ENCODE results near the gene ABCC12. TPM values are rescaled to one million over a fixed set of nuclear protein-coding genes. Genes with fewer than 3 reads are reported as not detected.

ABCC12 gene
- polyA plus RNA-seq, 6 donors from 2014 or later, result not detected

DNA sequence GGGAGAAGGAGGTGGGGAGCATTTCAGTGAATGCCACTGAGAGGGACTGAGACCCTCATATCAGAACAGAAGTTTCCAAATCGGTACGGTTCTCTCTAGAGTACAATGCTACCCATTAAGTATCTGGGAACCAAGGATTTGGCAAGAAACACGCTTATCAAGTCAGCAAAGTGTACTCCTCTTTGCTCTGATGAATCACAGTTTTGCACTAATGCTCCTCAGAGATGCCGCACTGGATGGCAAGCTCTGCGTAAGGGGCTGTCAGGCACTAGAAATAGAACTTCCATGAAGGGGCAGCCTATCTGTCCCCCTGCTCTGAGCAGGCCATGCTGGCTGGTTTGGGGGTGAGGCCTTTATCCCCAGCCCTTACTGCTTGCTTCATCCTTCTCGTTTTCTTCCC is 4.8 kb upstream of the ABCC12 start:
- H3K27ac Mint-ChIP-seq, result peak overlapping the region in 1 of 6 donors; percentile 4
- H3K9me3 Mint-ChIP-seq, result no peaks in the 10 kb centered on the region
- H3K36me3 Mint-ChIP-seq, result no peaks in the 10 kb centered on the region
- ATAC-seq (ENCODE audit: low read depth in 2 of 2), result no peak
- H3K4me3 Mint-ChIP-seq, result no peak overlapping the region
- DNase-seq, result no peak
- H3K27me3 Mint-ChIP-seq, result peaks cover 7 to 34% (median 11%) of the 10 kb centered on the region in 3 donors
- H3K4me1 Mint-ChIP-seq, result peaks cover 0 to 5% (median 4%) of the 10 kb centered on the region in 3 donors

DNA sequence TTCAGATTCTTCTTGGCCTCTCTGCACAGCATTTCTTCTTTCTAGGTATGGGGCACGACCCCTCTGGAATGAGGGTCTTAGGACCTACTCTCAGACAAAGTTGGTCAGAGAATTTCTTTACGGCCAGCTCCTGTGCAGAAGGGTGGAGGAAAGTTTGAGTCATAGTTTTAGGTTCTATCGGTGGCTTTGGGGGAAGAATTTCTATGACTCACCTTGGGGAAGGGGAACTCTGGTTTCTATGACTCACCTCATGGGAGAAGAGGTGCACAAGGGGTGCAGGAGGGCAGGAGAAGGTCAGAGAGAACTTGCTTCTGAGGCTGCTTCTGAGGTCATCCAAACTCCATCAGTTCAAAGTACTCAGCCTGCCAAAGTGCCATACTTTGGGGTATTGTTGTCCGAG is 2.5 kb upstream of the ABCC12 start:
- H3K27me3 Mint-ChIP-seq, result peaks cover 14 to 42% (median 26%) of the 10 kb centered on the region in 3 donors
- H3K36me3 Mint-ChIP-seq, result no peaks in the 10 kb centered on the region
- DNase-seq, result no peak
- no peaks in the 10 kb centered on the region for H3K9me3 Mint-ChIP-seq
- no peak overlapping the region for H3K4me3 Mint-ChIP-seq
- H3K4me1 Mint-ChIP-seq, result no peaks in the 10 kb centered on the region
- H3K27ac Mint-ChIP-seq, result no peak overlapping the region
- no peak for ATAC-seq (ENCODE audit: low read depth in 2 of 2)

DNA sequence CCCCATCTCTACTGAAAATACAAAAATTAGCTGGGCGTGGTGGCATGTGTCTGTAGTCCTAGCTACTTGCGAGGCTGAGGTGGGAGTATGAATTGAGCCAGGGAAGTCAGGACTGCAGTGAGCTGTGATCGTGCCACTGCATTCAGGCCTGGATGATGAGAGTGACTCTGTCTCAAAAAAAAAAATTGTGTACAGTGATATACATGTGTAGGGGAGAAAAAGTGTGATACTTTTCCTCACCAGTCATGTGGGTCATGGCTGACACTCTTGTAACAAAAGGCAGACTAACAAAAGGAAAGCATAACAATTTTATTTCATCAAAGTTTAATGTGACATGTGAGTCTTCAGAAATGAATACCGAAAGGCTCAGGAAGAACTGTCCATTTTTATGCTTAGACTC is 2.0 kb upstream of the ABCC12 start:
- ATAC-seq (ENCODE audit: low read depth in 2 of 2) (no peak), DNase-seq (no peak)
- no peak overlapping the region for H3K27ac Mint-ChIP-seq
- no peaks in the 10 kb centered on the region for H3K9me3 Mint-ChIP-seq
- H3K4me1 Mint-ChIP-seq, result no peaks in the 10 kb centered on the region
- no peak overlapping the region for H3K4me3 Mint-ChIP-seq
- no peaks in the 10 kb centered on the region for H3K36me3 Mint-ChIP-seq
- H3K27me3 Mint-ChIP-seq, result peaks cover 15 to 44% (median 26%) of the 10 kb centered on the region in 3 donors

DNA sequence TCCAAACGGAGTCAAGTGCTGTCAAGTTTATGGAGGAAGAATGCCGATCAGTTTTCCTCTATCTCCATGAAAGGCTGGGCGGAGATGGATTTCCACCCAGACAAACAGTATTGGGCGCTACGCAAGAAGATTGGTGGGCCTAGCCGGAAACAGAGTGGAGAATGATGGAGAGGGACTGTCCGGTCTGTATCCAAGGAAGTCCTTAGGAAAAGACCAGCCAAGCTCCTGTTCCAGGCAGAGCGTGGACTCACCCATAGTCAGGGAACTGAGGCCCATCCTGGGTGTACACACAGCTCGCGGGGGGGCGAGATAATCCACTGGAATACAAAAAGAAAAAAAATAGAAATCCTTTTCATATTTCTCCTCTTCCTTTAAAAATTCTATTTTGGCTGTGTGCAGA is 1.5 kb upstream of the ABCC12 start:
- DNase-seq, result no peak
- no peak overlapping the region for H3K4me3 Mint-ChIP-seq
- peaks cover 18 to 48% (median 26%) of the 10 kb centered on the region in 3 donors for H3K27me3 Mint-ChIP-seq
- no peaks in the 10 kb centered on the region for H3K36me3 Mint-ChIP-seq
- no peaks in the 10 kb centered on the region for H3K9me3 Mint-ChIP-seq
- no peak overlapping the region for H3K27ac Mint-ChIP-seq
- H3K4me1 Mint-ChIP-seq, result no peaks in the 10 kb centered on the region
- no peak for ATAC-seq (ENCODE audit: low read depth in 2 of 2)

DNA sequence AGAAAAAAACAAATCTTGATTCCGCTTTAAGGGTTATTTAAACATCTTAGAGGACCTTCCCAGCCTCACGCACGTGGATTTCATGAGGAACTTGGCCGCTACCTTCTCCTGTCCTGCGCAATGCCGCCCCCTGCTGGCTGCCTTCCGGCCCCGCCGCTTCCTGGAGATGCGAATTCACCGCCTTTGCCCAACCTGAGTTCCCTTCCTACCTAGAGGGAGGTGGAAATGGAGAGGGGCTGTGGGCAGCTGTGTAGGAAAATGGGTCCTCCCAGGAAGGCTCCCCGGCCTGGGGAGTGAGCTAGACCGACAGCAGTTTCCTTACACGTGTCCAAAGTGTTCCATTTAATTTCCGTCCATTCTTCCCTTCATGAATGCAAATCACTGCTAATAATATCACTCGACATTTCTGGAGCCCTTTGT is 1.0 kb upstream of the ABCC12 start:
- Mint-ChIP-seq H3K27ac (no peak overlapping the region), H3K4me1 (no peaks in the 10 kb centered on the region), H3K9me3 (no peaks in the 10 kb centered on the region), H3K4me3 (no peak overlapping the region), H3K27me3 (peaks cover 14 to 44% (median 26%) of the 10 kb centered on the region in 3 donors), H3K36me3 (no peaks in the 10 kb centered on the region)
- DNase-seq, result peak; percentile 63
- ATAC-seq (ENCODE audit: low read depth in 2 of 2), result peak; percentile 54 to 77

DNA sequence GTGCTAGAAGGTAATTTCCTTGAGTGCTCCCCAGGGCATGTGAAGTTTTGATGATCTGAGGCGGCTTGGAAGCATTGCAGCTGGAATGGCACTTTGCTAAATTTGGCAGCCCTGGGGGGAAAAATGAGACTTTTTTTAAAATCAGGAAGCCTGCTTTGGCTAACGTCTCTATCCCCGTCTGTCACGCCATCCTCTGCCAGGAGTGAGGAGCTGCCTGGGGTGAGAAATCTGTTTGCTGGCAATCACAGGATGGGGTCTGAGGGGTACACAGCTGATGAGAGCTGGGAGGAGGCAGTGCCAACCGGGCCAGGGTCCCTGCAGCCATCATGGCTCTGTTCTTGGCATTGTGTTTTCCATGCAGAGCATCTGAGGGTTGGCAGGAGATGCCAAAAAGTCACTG is 2.0 kb downstream of the ABCC12 start:
- Mint-ChIP-seq H3K27ac (no peak overlapping the region), H3K36me3 (no peaks in the 10 kb centered on the region), H3K4me3 (no peak overlapping the region), H3K9me3 (peaks cover 0 to 15% (median 9%) of the 10 kb centered on the region in 7 donors), H3K27me3 (peaks cover 25 to 56% (median 30%) of the 10 kb centered on the region in 3 donors), H3K4me1 (no peaks in the 10 kb centered on the region)
- DNase-seq, result no peak
- no peak for ATAC-seq (ENCODE audit: low read depth in 2 of 2)

DNA sequence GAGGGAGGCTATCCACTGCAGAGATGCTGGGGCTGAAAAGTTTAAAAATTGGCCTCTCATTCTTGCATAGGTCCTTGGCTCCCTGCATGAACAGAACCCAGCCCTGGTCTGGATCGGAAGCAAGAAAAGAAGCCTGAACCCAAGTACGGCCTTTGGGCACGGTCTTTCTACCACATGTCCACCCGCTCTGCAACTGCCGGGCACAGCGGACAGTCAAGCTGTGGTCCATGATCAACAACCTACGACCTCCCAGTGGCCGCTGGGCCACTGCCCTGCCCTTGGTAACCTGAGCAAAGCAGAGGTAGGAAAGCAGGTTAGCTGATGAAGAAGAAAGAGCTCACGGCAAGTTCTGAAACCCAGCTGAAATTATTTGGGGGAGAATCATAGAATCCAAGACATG is 3.6 kb downstream of the ABCC12 start:
- no peaks in the 10 kb centered on the region for H3K36me3 Mint-ChIP-seq
- H3K4me3 Mint-ChIP-seq, result no peak overlapping the region
- no peaks in the 10 kb centered on the region for H3K4me1 Mint-ChIP-seq
- peaks cover 25 to 50% (median 30%) of the 10 kb centered on the region in 3 donors for H3K27me3 Mint-ChIP-seq
- no peak overlapping the region for H3K27ac Mint-ChIP-seq
- DNase-seq (no peak), ATAC-seq (ENCODE audit: low read depth in 2 of 2) (no peak)
- H3K9me3 Mint-ChIP-seq, result peaks cover 0 to 21% (median 12%) of the 10 kb centered on the region in 7 donors

DNA sequence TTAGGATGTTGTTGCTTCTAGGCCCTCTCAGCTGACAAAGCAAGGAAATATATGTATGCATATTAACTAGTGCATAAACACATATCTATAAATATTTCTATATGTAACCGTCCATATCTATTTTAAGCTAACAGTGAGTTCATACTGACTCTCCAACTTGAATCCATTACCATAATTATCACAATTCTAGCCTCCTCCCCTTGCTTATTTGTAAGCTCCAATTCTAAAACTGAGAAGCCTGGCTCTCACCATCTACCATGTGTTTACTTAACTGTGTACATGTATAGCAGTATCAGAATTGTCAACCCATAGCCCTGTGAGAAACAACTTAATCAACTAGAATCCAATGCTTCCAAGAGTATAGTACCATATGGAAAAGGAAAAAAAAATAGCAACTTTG is 5.1 kb downstream of the ABCC12 start:
- Mint-ChIP-seq H3K4me3 (no peak overlapping the region), H3K27me3 (peaks cover 23 to 44% (median 29%) of the 10 kb centered on the region in 3 donors), H3K4me1 (no peaks in the 10 kb centered on the region), H3K9me3 (peaks cover 0 to 21% (median 12%) of the 10 kb centered on the region in 7 donors), H3K27ac (no peak overlapping the region), H3K36me3 (no peaks in the 10 kb centered on the region)
- ATAC-seq (ENCODE audit: low read depth in 2 of 2) (no peak), DNase-seq (no peak)

DNA sequence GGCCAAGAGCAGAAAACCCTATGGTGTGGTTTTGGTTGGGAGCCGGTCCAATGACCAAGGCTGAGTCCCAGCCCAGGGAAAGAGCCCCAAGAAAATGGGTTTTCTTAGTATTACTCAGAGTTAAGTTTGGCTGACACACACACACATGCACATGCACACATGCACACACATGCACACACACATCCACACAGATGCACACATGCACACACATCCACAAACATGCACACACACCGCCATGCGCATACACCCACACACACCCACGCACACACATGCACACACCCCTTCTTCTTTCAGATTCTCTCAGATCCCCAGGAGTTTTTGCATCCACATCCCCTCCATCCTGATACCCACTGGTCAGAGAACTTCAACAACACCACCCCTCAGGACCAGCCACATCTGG is 9.1 kb downstream of the ABCC12 start:
- no peaks in the 10 kb centered on the region for H3K36me3 Mint-ChIP-seq
- peaks cover 17 to 41% (median 24%) of the 10 kb centered on the region in 3 donors for H3K27me3 Mint-ChIP-seq
- DNase-seq, result no peak
- H3K9me3 Mint-ChIP-seq, result peaks cover 0 to 21% (median 12%) of the 10 kb centered on the region in 7 donors
- no peak overlapping the region for H3K4me3 Mint-ChIP-seq
- no peaks in the 10 kb centered on the region for H3K4me1 Mint-ChIP-seq
- no peak for ATAC-seq (ENCODE audit: low read depth in 2 of 2)
- H3K27ac Mint-ChIP-seq, result no peak overlapping the region

DNA sequence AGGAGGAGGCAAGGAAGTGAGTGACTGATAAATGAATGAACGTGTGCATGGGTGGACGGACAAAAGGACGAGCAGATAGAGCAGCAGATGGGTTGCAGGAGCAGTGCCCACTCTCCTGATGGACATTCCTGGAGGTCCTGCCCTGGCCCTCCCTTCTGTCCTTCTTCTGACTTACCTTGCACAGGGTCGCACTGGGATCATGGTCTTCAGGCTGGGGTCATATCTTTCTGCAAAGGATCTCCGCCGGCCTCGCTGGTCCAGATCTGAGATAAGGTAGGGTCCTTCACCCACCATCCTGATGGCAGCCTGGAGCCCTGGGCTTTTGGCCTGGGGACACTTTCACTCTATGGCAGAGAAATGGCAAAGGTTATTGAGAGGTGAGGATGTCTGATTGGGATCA is 9.7 kb downstream of the ABCC12 start:
- Mint-ChIP-seq H3K27me3 (peaks cover 13 to 44% (median 30%) of the 10 kb centered on the region in 3 donors), H3K27ac (no peak overlapping the region), H3K36me3 (no peaks in the 10 kb centered on the region), H3K4me3 (no peak overlapping the region), H3K9me3 (peaks cover 0 to 21% (median 12%) of the 10 kb centered on the region in 7 donors), H3K4me1 (no peaks in the 10 kb centered on the region)
- DNase-seq, result no peak
- ATAC-seq (ENCODE audit: low read depth in 2 of 2), result no peak

DNA sequence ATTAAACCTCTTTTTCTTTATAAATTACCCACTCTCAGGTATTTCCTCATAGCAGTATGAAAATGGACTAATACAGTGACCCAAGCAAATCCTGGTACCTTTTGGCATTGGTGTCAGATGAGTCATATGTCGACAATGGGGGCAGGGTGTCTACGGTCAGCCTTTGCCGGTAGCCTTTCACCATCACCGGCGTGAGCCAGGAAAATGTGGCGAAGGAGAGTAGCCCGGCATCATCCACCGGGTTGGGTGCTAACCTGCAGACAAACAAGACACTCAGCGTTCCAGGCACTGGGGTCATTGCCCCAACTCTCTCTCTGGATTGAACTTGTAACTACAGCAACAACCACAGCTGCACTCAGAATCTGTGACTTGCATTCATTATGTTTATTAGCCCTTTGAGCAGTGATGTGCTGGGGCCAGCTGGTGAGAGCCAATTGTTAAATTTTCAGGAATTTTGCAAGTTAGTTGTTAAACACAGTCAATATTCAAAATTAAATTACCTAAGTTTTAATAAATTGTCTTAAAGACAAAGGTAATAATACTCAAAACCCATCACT is 11.9 kb downstream of the ABCC12 start:
- ATAC-seq (ENCODE audit: low read depth in 2 of 2) (no peak), DNase-seq (no peak)
- peaks cover 0 to 7% (median 5%) of the 10 kb centered on the region in 7 donors for H3K9me3 Mint-ChIP-seq
- peaks cover 5 to 34% (median 28%) of the 10 kb centered on the region in 3 donors for H3K27me3 Mint-ChIP-seq
- H3K4me3 Mint-ChIP-seq, result no peak overlapping the region
- no peak overlapping the region for H3K27ac Mint-ChIP-seq
- no peaks in the 10 kb centered on the region for H3K4me1 Mint-ChIP-seq
- H3K36me3 Mint-ChIP-seq, result no peaks in the 10 kb centered on the region

DNA sequence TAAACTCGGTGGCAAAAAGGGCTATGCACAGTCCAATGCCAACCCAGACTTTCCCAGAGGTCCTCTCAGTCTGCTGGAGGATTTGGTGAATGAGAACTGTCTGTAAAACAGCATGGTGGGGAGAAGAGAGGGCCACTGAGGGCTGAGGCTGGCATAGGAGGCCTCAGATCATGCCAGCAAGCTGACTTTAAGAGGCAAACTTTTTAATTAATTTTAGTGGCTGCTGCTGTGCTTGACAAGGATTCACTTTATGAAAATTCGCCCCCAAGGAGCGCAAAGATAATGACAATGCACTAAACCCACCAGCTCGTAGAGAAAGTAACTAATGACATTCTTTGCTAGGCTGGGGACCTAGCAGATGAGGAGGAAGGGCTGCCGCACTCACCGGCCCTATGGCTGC is 15.0 kb downstream of the ABCC12 start:
- Mint-ChIP-seq H3K36me3 (no peaks in the 10 kb centered on the region), H3K4me1 (no peaks in the 10 kb centered on the region), H3K27me3 (peaks cover 2 to 25% (median 24%) of the 10 kb centered on the region in 3 donors), H3K4me3 (no peak overlapping the region), H3K9me3 (peaks cover 0 to 3% (median 0%) of the 10 kb centered on the region in 7 donors), H3K27ac (no peak overlapping the region)
- no peak for ATAC-seq (ENCODE audit: low read depth in 2 of 2)
- no peak for DNase-seq

DNA sequence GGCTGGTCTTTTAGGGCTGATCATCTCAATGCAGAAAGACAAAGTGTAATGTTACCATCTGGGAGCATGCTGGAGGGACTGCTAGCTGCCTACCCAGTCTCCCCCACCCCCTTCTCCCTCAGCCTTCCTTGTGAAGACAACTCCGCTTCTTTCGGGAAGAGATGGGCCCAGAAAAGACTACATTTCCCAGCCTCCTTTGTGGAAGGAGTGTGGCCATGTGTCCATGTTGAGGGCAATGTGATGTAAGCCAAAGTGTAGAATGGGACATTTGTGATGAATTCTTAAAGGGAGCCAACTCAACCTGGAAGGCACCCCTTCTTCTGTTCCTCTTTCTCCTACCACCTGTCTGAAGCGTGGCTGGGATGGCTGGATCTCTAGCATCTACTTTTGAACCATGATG is 16.3 kb downstream of the ABCC12 start:
- peaks cover 0 to 2% (median 0%) of the 10 kb centered on the region in 7 donors for H3K9me3 Mint-ChIP-seq
- H3K27me3 Mint-ChIP-seq, result peaks cover 0 to 21% (median 20%) of the 10 kb centered on the region in 3 donors
- no peak overlapping the region for H3K4me3 Mint-ChIP-seq
- DNase-seq (no peak), ATAC-seq (ENCODE audit: low read depth in 2 of 2) (no peak)
- no peaks in the 10 kb centered on the region for H3K4me1 Mint-ChIP-seq
- no peaks in the 10 kb centered on the region for H3K36me3 Mint-ChIP-seq
- no peak overlapping the region for H3K27ac Mint-ChIP-seq

DNA sequence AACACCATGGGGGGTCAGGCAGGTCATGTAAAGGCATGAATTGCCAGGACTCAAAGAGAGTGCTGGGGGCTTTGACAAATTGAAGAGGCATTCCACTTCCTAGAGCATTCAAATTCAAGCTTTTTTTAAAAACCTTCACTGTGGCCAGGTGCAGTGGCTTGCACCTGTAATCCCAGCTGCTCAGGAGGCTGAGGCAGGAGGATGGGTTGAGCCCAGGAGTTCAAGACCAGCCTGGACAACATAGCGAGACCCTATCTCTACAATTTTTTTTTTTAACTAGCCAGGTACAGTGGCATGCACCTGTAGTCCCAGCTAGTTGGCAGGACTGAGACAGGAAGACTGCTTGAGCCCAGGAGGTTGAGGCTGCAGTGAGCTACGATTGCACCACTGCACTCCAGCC is 17.2 kb downstream of the ABCC12 start:
- no peak for ATAC-seq (ENCODE audit: low read depth in 2 of 2)
- no peak for DNase-seq
- Mint-ChIP-seq H3K4me3 (no peak overlapping the region), H3K27ac (no peak overlapping the region), H3K36me3 (no peaks in the 10 kb centered on the region), H3K4me1 (no peaks in the 10 kb centered on the region), H3K9me3 (peaks cover 0 to 1% (median 0%) of the 10 kb centered on the region in 7 donors), H3K27me3 (peaks cover 0 to 19% (median 14%) of the 10 kb centered on the region in 3 donors)
